T-helper 9 cell (primary cell): ENCODE results near the gene RAD51B.
"Not testable (repeated sequence)": the region's sequence is repeated elsewhere in the genome, so short reads cannot be mapped to it uniquely, and the experiment has no call there.

Source experiments
- DNase-seq: peaks from one replicate; pipeline ENCODE4 v3.0.0-alpha.2; 2020

The RAD51B gene

DNA sequence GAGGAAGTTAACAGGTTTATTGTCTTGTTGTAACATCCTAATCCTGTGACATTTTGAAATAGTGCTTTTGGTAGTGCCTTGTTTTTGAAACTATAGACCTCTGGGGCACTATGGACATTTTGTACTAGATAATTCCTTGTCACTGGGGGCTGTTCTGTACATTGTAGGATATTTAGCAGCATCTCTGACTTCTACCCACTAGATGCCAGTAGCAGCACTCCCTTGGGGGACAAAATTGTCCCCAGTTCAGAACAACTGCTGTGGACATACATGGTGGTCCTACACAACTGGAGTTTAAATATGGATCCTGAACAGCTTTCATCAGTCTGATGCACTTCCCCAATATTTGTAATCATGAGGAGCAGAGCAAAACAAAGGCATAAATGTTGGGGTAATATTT is 264.7 kb downstream of the RAD51B start:
- DNase-seq, result no peak

DNA sequence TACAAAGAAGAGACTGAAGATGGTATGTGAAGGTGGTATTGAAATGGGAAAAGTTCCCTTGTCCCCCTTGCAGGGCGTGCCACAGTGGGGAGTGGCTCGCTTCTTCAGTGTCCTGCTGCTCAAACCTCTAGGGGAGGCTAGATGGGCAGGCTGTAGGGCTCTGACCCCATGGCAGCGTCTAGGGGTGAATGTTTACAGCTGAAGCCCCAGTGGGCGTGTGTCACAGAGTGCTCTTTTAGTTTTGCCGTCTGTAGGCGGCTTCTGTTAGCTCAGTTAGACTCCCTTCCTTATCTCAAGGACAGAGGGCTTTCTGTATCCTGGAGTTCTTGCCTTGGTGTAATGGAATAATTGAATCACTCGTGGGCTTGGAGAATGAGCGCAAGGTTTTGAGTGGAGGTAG is 266.2 kb downstream of the RAD51B start:
- DNase-seq, result no peak

DNA sequence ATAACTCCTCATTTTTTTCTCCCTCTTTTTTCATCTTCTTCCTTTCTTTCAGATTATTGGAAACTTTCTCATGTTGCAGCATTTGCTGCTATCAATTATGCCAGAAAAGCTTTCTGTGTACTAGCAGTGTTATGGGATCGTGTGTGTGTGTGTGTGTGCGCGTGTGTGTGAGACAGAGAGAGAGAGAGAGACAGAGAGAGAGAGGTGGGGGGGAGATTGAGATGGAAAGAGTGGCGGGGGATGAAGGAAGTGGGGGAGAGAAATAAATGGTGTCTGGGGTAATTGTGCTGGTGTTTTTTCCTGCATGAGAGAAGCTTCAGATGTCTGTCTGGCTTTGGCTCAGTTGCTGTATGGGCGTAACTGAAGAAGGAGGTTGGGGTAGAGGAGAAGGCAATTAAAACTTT is 268.9 kb downstream of the RAD51B start:
- DNase-seq, result no peak

DNA sequence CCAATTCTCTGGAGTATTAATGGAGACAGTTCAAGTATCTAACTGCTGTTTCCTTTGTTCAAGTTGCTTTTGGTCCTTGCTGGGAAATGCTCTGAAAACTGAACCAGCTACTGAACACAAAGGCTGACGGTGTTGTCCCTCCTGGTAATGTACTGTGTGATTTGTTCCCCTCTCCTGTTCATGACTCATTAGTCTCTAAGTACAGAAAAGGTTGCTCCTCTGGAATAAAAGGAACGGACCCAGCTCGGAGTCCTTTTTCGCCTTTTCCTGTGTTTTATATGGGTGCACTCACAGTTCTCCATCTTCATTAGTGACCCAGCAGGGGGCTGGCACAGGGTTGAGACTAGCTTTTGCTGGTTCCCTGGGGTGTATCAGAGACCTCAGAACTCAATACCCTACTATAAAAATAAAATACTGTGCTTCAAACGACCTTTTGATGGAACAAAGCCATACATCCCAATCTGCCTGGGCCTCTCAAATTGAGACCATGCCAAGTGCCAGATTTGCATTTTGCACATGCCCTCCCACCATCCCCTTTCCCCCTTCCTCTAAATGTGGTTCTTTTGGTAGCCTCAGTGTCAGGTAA is 269.7 kb downstream of the RAD51B start:
- no peak for DNase-seq

DNA sequence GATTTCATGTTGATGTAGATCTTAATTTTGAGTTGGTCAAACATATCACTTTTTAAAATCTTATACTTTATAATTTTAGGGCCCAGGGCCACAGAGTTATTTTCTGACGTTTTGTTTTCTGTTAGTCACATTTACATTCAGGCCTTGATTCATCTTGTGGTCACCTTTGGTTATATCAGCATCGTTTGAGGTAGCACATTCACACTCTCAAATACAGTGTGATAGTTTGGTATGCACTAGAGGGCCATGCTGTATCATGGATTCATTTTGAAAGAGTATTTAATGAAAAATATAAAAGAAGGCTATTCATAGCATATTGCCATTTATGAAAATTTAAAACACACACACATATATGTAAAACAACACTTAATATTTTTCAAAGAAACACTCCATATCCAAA is 274.6 kb downstream of the RAD51B start:
- no peak for DNase-seq

DNA sequence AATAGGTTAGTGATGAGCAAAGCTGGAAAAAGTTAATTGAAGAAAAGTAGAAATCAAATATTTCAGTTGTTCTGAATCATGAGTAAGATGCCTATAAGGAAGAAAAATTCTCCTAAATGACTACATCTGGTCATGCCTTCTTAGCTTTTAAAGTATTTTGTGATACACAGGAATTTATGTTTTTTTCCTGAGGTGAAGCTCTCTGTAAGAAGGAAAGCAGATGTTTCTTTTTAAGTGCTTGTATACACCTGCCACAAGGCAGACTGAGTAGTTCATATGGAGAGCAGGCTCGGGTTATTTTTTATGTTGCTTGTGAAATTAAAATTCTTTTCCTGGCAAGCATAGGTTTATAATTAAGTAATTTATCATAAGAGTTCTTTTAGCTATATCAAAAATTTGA is 275.2 kb downstream of the RAD51B start:
- DNase-seq, result no peak

DNA sequence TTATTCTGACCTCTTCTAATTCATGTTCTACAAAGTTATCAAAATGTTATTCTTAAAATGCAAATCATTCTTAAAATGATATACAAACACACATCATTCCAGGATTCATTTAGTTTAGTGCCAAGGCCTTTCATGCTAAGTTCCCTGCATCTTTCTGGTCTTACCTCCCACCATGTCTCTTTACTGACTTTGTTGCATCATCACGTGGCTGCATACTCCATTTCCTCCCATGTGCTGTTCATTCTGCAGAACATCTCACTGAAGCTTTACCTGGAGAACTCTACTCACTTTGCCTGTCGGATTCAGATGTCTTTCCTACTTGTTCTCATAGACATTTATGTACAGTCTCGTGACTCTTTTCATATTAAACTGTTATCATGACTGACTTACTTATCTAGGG is 278.1 kb downstream of the RAD51B start:
- no peak for DNase-seq

DNA sequence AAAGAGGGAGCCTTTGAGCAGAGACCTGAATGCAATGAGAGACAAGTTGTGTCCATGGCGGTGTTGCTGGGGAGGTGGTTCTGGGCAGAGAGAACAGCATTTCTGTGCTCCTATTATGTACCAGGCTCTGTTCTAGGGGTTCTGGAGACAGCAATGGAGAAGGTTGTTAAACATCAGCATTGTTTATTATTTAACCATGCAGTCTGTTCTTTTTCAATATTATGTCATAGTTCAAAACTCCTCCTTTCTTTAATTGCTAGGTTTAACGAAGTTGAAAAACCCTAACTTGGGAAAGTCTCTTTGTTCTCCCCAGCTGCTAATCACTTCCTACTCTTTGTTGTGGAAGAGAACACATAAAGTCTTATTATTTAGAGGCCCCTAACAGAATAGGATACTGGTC is 279.3 kb downstream of the RAD51B start:
- no peak for DNase-seq

DNA sequence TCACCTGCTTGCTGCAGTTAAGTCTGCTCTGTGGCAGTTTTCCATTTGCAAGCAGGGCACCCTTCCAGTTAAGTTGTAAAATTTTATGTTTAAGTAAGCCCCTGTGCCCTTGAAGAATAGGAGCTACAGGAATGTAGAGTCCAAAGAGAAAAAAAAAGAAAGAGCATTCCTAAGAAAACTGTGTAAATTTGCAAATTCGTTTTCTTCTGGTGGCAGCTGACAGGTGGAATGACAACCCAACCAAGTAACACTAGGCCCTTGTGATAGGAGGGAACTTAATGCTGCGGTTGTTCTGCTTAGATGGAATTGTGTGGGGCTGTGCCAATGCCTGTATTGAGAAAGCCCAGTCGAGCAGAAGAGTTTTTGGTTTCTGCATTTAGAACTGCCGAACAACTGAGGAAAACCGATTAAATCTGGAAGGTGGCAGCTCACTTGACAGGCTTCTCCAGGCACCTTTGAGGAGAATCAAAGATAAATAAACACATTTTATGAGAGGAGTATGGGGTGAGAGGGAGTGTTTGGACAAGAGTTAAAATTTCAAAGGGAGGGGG is 280.0 kb downstream of the RAD51B start:
- DNase-seq, result no peak

DNA sequence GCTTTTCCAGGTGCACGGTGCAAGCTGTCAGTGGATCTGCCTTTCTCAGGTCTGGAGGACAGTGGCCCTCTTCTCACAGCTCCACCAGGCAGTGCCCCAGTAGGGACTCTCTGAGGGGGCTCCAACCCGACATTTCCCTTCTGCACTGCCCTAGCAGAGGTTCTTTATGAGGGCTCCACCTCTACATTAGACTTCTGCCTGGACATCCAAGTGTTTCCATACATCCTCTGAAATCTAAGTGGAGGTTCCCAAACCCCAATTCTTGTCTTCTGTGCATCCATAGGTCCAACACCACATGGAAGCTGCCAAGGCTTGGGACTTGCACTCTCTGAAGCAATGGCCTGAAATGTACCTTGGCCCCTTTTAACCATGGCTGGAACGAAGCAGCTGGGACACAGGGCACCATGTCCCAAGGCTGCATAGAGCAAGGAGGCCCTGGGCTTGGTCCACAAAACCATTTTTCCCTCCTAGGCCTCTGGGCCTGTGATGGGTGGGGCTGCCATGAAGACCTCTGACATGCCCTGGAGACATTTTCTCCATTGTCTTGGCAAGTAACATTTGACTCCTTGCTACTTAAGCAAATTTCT is 282.2 kb downstream of the RAD51B start:
- not testable (repeated sequence) for DNase-seq

DNA sequence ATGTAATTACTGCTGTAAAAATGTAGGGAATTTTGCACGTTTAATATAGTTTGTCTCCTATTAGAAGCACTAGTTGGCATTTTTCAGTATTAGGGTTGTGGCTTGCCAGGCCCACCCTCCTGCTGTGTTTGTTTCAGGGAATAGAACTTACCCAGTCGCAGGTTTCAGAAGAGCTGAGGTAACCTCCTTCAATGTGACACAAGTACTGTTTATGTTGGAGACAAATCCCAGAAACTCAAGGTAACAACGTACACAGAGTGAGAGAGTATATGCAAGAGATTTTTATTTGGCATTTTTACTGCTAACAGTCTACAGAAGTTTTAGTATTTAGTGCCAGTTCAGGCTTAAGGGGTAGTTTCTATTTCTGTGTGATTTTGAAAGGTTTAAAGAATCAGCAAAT is 284.3 kb downstream of the RAD51B start:
- DNase-seq, result no peak

DNA sequence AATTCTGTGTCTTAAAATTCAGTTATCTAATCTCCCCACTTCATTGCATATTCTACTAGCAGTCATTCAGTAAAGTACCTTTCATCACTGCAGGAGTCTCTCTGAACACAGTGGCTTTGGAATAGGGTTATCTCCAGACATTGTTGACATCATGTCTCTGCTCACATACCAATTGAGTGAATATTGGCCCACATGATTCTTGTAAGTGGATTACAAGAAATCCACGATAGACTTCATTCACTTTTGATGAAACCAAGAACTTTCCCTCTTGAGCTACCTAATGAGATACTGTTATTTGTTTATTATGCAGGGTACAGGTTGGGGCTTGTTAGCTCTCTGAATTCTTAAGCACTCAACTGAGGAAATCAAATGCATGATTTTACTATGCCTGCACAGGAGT is 284.9 kb downstream of the RAD51B start:
- DNase-seq, result no peak

DNA sequence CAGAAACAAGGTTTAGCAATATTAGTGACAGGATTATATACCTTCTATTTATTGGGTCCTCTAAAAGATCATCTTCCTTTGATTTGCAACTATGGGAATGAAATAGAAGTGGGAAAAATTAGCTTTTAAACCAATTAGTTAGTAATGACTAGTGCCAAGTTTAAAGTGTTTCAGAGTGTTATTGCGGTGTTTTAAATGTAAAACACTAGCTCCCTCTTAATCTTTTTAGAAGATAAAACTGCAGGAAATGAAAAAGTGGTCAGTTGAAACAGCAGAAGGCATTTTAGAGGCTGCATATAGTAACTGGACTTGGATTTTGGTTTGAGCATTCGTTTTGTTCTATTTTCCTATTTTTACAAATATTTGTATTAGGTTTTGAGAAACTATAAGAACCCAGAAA is 286.2 kb downstream of the RAD51B start:
- no peak for DNase-seq

DNA sequence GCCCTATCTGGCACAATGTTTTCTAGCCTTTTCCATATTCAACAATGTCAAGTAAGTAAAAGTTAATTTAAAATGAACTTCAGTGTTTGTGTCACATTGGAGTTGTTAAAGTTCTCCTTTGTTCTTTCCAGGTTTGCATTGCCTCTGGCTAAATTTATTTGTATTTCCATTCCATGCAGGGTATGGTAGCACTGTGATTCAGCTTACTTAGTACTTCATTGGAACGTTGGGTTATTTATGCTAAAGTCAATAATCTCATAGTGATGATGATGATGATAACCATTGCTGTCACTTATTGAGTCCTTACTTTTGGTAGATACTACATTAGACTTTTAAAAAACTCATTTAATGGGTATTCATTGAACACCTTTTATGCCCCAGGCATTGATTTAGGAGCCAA is 286.9 kb downstream of the RAD51B start:
- no peak for DNase-seq

DNA sequence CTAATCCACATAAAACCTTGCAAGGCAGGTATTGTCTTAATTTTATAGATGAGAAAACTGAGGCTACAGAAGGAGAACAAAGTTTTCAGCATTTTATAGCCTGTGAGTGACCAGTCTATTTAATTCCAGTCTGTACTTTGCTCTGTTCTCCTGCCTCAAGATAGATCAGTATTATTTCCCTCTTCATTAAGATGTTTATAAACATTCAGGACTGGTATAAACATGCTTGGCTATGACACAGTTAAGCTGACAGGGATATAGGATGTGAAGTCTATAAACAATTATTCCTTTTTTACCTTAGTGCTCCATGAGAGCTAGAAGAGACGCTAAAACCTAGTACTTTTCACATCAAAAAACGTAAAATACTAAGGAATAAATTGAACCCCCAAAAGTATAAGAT is 287.3 kb downstream of the RAD51B start:
- DNase-seq, result no peak

DNA sequence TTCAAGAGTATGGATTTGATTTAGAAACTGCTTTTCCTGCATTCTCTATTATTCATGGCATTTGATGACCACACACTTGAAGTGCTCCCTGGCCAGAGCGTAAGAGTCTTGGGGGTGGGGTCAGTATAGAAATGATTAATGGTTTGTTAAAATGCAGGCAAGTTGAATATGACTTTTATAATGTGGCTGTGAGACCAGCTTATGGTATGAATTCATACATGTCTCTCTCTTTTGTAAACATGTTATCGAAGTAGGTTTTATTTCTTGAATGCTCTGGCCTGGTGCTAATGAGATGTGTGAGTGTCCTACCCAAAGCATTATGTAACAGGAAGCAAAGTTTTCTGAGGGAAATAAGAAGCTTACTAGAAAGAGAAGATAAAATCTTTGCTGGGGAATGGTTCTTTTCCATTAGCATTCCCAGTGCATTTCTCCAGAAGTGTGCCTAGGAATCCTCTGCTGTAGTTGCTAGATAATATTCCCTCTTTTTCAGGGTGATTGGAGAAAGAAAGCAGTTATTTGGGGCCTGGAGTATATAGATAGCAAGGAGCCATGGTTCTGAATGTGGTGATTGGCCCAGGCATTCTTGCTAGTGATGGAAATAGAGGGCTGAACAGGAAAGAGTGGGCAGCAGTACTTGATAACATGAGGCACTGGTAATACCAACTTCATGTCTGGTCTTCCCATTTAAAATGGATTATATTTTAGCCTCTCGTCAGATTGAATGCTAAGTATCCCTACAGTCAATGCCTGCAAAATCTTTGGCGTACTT is 289.7 kb downstream of the RAD51B start:
- DNase-seq, result no peak

DNA sequence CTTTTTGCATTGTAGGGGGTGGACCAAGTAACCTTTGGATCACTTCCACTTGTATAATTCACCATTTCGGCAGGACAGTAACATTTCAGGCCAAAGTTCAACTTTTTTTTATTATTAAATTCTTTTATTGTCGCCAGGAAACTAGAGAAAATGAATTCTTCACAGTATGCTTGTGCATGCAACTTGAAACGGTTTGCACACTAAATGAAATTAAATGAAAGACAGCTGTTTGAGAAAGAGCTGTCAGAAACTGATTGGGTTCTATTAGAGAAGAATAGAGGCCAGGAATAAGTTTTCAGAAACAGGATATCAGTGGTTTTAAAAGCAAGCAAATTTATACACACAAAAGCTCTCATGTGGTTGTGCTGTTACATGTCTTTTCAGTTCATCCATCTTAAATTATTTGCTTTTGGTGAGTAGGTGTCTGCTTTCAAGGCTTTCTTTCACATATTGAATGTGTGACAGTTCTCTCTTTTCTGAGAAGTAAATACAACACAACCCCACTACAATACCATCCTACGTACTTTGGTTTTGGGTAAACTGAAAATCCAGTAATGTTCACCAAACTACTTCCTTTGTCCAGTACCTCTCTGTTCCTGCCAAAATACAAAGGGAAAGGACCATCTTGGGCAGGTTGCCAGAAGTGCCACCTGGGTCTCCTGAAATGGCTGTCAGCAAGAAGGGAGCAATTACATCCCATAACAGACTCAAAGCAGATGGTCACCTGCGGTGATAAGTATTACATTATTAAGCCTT is 291.7 kb downstream of the RAD51B start:
- no peak for DNase-seq

DNA sequence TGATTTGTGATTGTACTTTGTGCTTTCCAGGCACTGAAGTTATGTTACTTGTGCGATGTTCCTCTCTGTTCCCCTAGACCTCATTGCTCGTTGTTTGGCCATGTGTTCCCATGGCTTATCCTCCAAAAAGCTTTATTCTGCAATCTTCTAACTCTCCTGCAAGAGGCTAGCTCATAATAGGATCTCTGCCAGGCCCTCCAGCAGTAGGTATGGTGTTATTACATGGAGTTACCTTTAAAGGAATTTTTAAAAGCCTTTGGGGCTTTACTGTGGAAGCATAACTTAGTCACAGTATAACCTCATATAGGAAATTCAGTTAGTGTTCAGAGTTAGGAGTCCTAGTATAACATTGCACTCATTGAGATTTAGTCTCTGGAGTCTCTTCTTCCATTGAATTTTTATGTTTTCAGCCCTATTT is 292.3 kb downstream of the RAD51B start:
- no peak for DNase-seq

DNA sequence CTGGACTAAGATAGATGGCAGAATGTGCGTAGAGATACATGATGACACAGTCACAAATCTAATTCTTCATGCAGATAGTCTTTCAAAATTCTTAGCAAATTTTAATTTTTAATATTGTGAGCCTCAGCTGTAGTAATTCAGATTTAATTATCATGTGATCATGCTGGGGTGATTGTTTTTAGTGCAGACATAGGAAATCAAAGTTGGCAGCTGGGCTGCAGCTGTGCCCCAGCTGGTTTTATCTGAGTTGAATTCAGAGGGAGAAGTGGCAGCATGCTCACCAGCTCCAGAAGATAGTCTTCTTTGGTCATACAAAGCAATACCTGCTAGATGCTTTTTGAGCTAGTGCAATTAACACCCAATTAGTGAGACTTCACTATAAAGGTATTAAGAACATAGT is 292.9 kb downstream of the RAD51B start:
- no peak for DNase-seq

DNA sequence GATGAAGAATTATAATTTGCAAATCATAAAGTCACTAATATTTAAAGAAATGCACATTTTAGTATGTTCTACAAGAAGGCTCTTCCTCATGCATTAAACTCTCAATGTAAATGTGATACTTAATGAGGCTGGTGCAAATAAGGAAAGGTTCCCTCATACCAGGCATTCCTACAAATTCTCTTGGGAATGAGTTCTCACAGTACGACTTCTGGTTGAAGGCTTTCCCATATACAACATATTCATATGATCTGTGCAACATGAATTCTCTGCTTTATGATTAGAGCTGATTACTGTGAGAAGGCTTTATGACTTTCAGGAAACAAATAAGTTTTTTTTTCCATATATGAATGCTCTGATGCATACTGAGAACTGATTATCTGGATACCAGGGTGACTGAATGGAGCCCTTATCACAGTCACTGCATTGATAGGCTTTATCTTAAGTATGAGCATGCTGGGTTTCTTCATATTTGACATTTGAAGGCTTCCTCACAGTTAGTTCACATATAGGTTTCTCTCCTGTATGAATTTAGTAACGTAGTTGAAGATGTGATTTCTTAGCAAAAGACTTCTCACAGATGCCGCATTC is 293.9 kb downstream of the RAD51B start:
- DNase-seq, result no peak

DNA sequence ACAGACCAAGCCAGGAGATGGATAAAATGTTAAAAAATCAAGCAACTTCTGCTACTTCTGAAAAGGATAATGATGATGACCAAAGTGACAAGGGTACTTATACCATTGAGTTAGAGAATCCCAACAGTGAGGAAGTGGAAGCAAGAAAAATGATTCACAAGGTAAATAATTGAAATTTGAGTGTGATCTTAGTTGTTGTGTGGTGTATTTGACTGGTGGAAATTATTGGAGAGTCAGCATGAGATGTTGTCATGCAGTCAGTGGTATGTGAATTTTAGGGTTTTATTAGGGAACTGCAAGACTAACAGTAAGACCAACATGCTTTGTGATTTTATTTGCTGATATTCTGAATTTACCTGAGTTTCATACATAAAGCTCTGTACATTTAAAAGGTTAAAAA is 296.4 kb downstream of the RAD51B start:
- not testable (repeated sequence) for DNase-seq

DNA sequence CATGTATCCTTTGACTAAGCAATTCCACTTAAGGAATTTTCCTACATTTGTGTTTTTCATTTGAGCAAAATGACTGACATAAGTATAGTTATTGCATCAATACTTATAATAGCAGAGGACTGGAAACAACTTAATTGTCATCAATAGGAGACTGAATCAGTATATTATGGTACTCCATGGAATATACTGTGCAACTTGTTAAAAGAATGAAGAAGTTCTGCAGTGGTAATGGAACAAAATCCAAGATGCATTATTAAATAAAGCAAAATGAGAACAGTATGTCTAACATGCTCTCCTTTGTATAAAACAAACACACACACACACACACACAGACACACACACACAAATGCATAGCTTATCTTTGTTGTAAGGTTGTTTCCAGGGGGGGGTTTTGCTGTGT is 303.1 kb downstream of the RAD51B start:
- DNase-seq, result no peak

DNA sequence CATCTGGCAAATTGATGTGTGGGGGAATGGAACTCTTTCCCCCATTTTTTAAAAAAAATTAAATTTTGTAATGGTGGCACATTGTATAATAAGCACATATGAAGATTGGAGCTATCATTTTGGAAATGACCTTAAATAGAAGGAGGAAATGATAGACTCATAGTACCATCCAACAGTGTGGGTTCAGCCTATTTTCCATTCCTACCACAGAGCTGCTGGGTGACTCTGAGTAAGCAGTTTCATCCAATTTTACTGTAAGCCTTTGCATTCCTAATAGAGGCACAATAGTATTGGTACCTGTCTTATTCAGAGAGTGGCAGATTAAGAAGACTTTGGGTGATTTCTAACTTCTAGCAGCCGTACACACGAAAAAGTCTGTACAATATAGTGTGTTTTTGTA is 304.5 kb downstream of the RAD51B start:
- no peak for DNase-seq
